Mucosa of rectum (tissue), 2 donors: Measurements from ENCODE around the gene SYNM.

ENCODE experiments used
- H3K27ac ChIP-seq, 2 donors: one replicate each; pipeline ENCODE4 v1.7.0; 2013; ENCODE audit warnings: inconsistent platforms in 2 of 2, low read depth in 2 of 2, low read length in 2 of 2
- H3K27me3 ChIP-seq, 2 donors: one replicate each; pipeline ENCODE4 v1.7.0; 2013; ENCODE audit warnings: low read length in 2 of 2; ENCODE audit not compliant: control insufficient read depth in 2 of 2, insufficient read depth in 2 of 2
- H3K36me3 ChIP-seq, 2 donors: one replicate each; pipeline ENCODE4 v1.7.0; 2013; ENCODE audit warnings: low read length in 2 of 2; ENCODE audit not compliant: control insufficient read depth in 2 of 2, insufficient read depth in 2 of 2
- H3K4me1 ChIP-seq, 2 donors: one replicate each; pipeline ENCODE4 v1.7.0; 2013; ENCODE audit warnings: low read length in 2 of 2, mild to moderate bottlenecking in 1 of 2; ENCODE audit not compliant: control insufficient read depth in 2 of 2, insufficient read depth in 2 of 2
- H3K4me3 ChIP-seq, 2 donors: one replicate each; pipeline ENCODE4 v1.7.0; 2013; ENCODE audit warnings: low read length in 2 of 2
- H3K9ac ChIP-seq, 2 donors: one replicate each; pipeline ENCODE4 v1.7.0; 2013; ENCODE audit warnings: low read length in 2 of 2, low read depth in 1 of 2, mild to moderate bottlenecking in 1 of 2
- H3K9me3 ChIP-seq, 2 donors: one replicate each; pipeline ENCODE4 v1.7.0; 2013; ENCODE audit warnings: low read length in 2 of 2; ENCODE audit not compliant: control insufficient read depth in 2 of 2
- donor health status: healthy.
- donor health status: Normal muscosa, but diverticular disease.

SYNM gene

GRCh38 chr15:99131441-99132023 is 26.7 kb downstream of the SYNM start:
- no peaks in the 10 kb centered on the region for H3K27me3 ChIP-seq

GRCh38 chr15:99132122-99132521 is 27.2 kb downstream of the SYNM start:
- Histone ChIP-seq H3K9ac (no peak overlapping the region), H3K27me3 (no peaks in the 10 kb centered on the region), H3K4me1 (no peaks in the 10 kb centered on the region)

More at GRCh38 chr15:99131441-99132023, 26.7 kb downstream of the SYNM start:
- Histone ChIP-seq H3K27ac (no peak overlapping the region), H3K9ac (no peak overlapping the region), H3K9me3 (no peaks in the 10 kb centered on the region), H3K4me3 (no peak overlapping the region), H3K36me3 (peaks cover 0 to 2% of the 10 kb centered on the region in 2 donors), H3K4me1 (no peaks in the 10 kb centered on the region)

GRCh38 chr15:99132634-99133287 is 27.9 kb downstream of the SYNM start:
- no peak overlapping the region for H3K9ac ChIP-seq
- H3K9me3 ChIP-seq, result no peaks in the 10 kb centered on the region
- H3K36me3 ChIP-seq, result peaks cover 0 to 3% of the 10 kb centered on the region in 2 donors
- no peak overlapping the region for H3K27ac ChIP-seq
- no peaks in the 10 kb centered on the region for H3K27me3 ChIP-seq
- no peak overlapping the region for H3K4me3 ChIP-seq
- no peaks in the 10 kb centered on the region for H3K4me1 ChIP-seq

More at GRCh38 chr15:99132122-99132521, 27.2 kb downstream of the SYNM start:
- Histone ChIP-seq H3K4me3 (no peak overlapping the region), H3K27ac (no peak overlapping the region), H3K9me3 (no peaks in the 10 kb centered on the region), H3K36me3 (peaks cover 0 to 3% of the 10 kb centered on the region in 2 donors)

GRCh38 chr15:99134317-99134821 is 29.5 kb downstream of the SYNM start:
- Histone ChIP-seq H3K27ac (no peak overlapping the region), H3K9ac (no peak overlapping the region), H3K4me3 (no peak overlapping the region), H3K36me3 (peaks cover 0 to 7% of the 10 kb centered on the region in 2 donors), H3K4me1 (no peaks in the 10 kb centered on the region), H3K27me3 (no peaks in the 10 kb centered on the region), H3K9me3 (no peaks in the 10 kb centered on the region)

GRCh38 chr15:99135194-99135593 is 30.3 kb downstream of the SYNM start:
- Histone ChIP-seq H3K36me3 (peaks cover 0 to 7% of the 10 kb centered on the region in 2 donors), H3K9ac (no peak overlapping the region)

GRCh38 chr15:99137111-99137546 is 32.2 kb downstream of the SYNM start:
- H3K27ac ChIP-seq, result no peak overlapping the region
- no peak overlapping the region for H3K4me3 ChIP-seq
- H3K9ac ChIP-seq, result no peak overlapping the region
- peaks cover 0 to 7% of the 10 kb centered on the region in 2 donors for H3K36me3 ChIP-seq
- H3K4me1 ChIP-seq, result no peaks in the 10 kb centered on the region
- no peaks in the 10 kb centered on the region for H3K9me3 ChIP-seq
- H3K27me3 ChIP-seq, result no peaks in the 10 kb centered on the region

More at GRCh38 chr15:99135194-99135593, 30.3 kb downstream of the SYNM start:
- Histone ChIP-seq H3K4me3 (no peak overlapping the region), H3K4me1 (no peaks in the 10 kb centered on the region), H3K27ac (no peak overlapping the region), H3K27me3 (no peaks in the 10 kb centered on the region), H3K9me3 (no peaks in the 10 kb centered on the region)

GRCh38 chr15:99137877-99138276 is 33.0 kb downstream of the SYNM start:
- Histone ChIP-seq H3K9me3 (no peaks in the 10 kb centered on the region), H3K4me3 (no peak overlapping the region), H3K36me3 (peaks cover 0 to 7% of the 10 kb centered on the region in 2 donors), H3K27ac (no peak overlapping the region), H3K27me3 (no peaks in the 10 kb centered on the region), H3K9ac (no peak overlapping the region), H3K4me1 (no peaks in the 10 kb centered on the region)

GRCh38 chr15:99138491-99138982 is 33.7 kb downstream of the SYNM start:
- H3K4me3 ChIP-seq, result no peak overlapping the region
- no peak overlapping the region for H3K9ac ChIP-seq
- peaks cover 0 to 5% of the 10 kb centered on the region in 2 donors for H3K4me1 ChIP-seq
- no peaks in the 10 kb centered on the region for H3K9me3 ChIP-seq
- H3K27ac ChIP-seq, result no peak overlapping the region
- no peaks in the 10 kb centered on the region for H3K27me3 ChIP-seq
- H3K36me3 ChIP-seq, result peaks cover 0 to 7% of the 10 kb centered on the region in 2 donors

- Histone ChIP-seq H3K4me3 (no peak overlapping the region), H3K27ac (no peak overlapping the region), H3K9me3 (no peaks in the 10 kb centered on the region), H3K36me3 (peaks cover 0 to 7% of the 10 kb centered on the region in 2 donors), H3K9ac (no peak overlapping the region), H3K4me1 (peaks cover 0 to 11% of the 10 kb centered on the region in 2 donors), H3K27me3 (no peaks in the 10 kb centered on the region)
Measured at GRCh38 chr15:99139276-99139675, 34.4 kb downstream of the SYNM start.

GRCh38 chr15:99140590-99140989 is 35.7 kb downstream of the SYNM start:
- peaks cover 0 to 11% of the 10 kb centered on the region in 2 donors for H3K4me1 ChIP-seq
- no peak overlapping the region for H3K4me3 ChIP-seq
- peaks cover 0 to 7% of the 10 kb centered on the region in 2 donors for H3K36me3 ChIP-seq
- no peaks in the 10 kb centered on the region for H3K9me3 ChIP-seq
- H3K9ac ChIP-seq, result no peak overlapping the region
- H3K27me3 ChIP-seq, result no peaks in the 10 kb centered on the region
- H3K27ac ChIP-seq, result no peak overlapping the region
